ENCODE results near the gene R3HDM2. TPM values are rescaled to one million over a fixed set of nuclear protein-coding genes. Genes with fewer than 3 reads are reported as not detected.
"Not testable (repeated sequence)": the region's sequence is repeated elsewhere in the genome, so short reads cannot be mapped to it uniquely, and the experiment has no call there.

The R3HDM2 gene
- total RNA-seq, 2 donors from 2014 or later, result 101 to 115 TPM

GRCh38 chr12:57418255-57418654 lies 12.6 kb downstream of the R3HDM2 start:
- no peaks in the 10 kb centered on the region for H3K9me3 ChIP-seq (ENCODE audit: control insufficient read depth, low read length, poor library complexity, severe bottlenecking)
- H3K27me3 Mint-ChIP-seq, result no peaks in the 10 kb centered on the region
- H3K4me3 Mint-ChIP-seq, result no peak overlapping the region
- H3K36me3 Mint-ChIP-seq (ENCODE audit: low read depth), result peaks cover 14% of the 10 kb centered on the region
- DNase-seq (no peak), ATAC-seq (no peak)
- peak overlapping the region; percentile 83 for H3K27ac Mint-ChIP-seq
- H3K4me1 Mint-ChIP-seq, result peaks cover 43% of the 10 kb centered on the region

GRCh38 chr12:57416039-57416996 lies 14.5 kb downstream of the R3HDM2 start:
- no peak overlapping the region for H3K4me3 Mint-ChIP-seq
- H3K27me3 Mint-ChIP-seq, result no peaks in the 10 kb centered on the region
- H3K4me1 Mint-ChIP-seq, result peaks cover 47% of the 10 kb centered on the region
- ATAC-seq, result no peak
- no peaks in the 10 kb centered on the region for H3K9me3 ChIP-seq (ENCODE audit: control insufficient read depth, low read length, poor library complexity, severe bottlenecking)
- H3K27ac Mint-ChIP-seq, result no peak overlapping the region
- no peak for DNase-seq
- H3K36me3 Mint-ChIP-seq (ENCODE audit: low read depth), result peaks cover 14% of the 10 kb centered on the region

- peaks cover 8% of the 10 kb centered on the region for H3K36me3 Mint-ChIP-seq (ENCODE audit: low read depth)
- no peaks in the 10 kb centered on the region for H3K27me3 Mint-ChIP-seq
- no peak overlapping the region for H3K4me3 Mint-ChIP-seq
- DNase-seq (no peak), ATAC-seq (no peak)
- H3K27ac Mint-ChIP-seq, result no peak overlapping the region
- peaks cover 41% of the 10 kb centered on the region for H3K4me1 Mint-ChIP-seq
- H3K9me3 ChIP-seq (ENCODE audit: control insufficient read depth, low read length, poor library complexity, severe bottlenecking), result no peaks in the 10 kb centered on the region
These were observed 15.8 kb downstream of the R3HDM2 start for GRCh38 chr12:57415088-57415487.

- DNase-seq; H3K4me3 Mint-ChIP-seq; H3K9me3 ChIP-seq (ENCODE audit: control insufficient read depth, low read length, poor library complexity, severe bottlenecking); H3K27ac Mint-ChIP-seq; H3K27me3 Mint-ChIP-seq; H3K36me3 Mint-ChIP-seq (ENCODE audit: low read depth); ATAC-seq: not testable (repeated sequence)
- H3K4me1 Mint-ChIP-seq, result peaks cover 35% of the 10 kb centered on the region
These were observed 16.7 kb downstream of the R3HDM2 start for GRCh38 chr12:57414160-57414559.

GRCh38 chr12:57410534-57410933 lies 20.3 kb downstream of the R3HDM2 start:
- peaks cover 22% of the 10 kb centered on the region for H3K4me1 Mint-ChIP-seq
- H3K36me3 Mint-ChIP-seq (ENCODE audit: low read depth), result no peaks in the 10 kb centered on the region
- H3K27me3 Mint-ChIP-seq, result no peaks in the 10 kb centered on the region
- H3K27ac Mint-ChIP-seq, result no peak overlapping the region
- no peak for DNase-seq
- no peaks in the 10 kb centered on the region for H3K9me3 ChIP-seq (ENCODE audit: control insufficient read depth, low read length, poor library complexity, severe bottlenecking)
- no peak overlapping the region for H3K4me3 Mint-ChIP-seq
- ATAC-seq, result no peak

- no peak for ATAC-seq
- Mint-ChIP-seq H3K4me1 (peaks cover 6% of the 10 kb centered on the region), H3K36me3 (ENCODE audit: low read depth) (no peaks in the 10 kb centered on the region), H3K27ac (peak overlapping the region; percentile 74), H3K27me3 (no peaks in the 10 kb centered on the region), H3K4me3 (no peak overlapping the region)
- H3K9me3 ChIP-seq (ENCODE audit: control insufficient read depth, low read length, poor library complexity, severe bottlenecking), result no peaks in the 10 kb centered on the region
- no peak for DNase-seq
These were observed 25.7 kb downstream of the R3HDM2 start for GRCh38 chr12:57404966-57405640.

- not testable (repeated sequence) for H3K9me3 ChIP-seq (ENCODE audit: control insufficient read depth, low read length, poor library complexity, severe bottlenecking); H3K27ac Mint-ChIP-seq; DNase-seq; ATAC-seq; H3K4me3 Mint-ChIP-seq; H3K27me3 Mint-ChIP-seq; H3K4me1 Mint-ChIP-seq; H3K36me3 Mint-ChIP-seq (ENCODE audit: low read depth)
These were observed 28.7 kb downstream of the R3HDM2 start for GRCh38 chr12:57402156-57402555.

- no peak for ATAC-seq
- H3K4me3 Mint-ChIP-seq, result no peak overlapping the region
- no peaks in the 10 kb centered on the region for H3K9me3 ChIP-seq (ENCODE audit: control insufficient read depth, low read length, poor library complexity, severe bottlenecking)
- H3K27ac Mint-ChIP-seq, result peak overlapping the region; percentile 59
- H3K36me3 Mint-ChIP-seq (ENCODE audit: low read depth), result no peaks in the 10 kb centered on the region
- H3K4me1 Mint-ChIP-seq, result peaks cover 5% of the 10 kb centered on the region
- no peaks in the 10 kb centered on the region for H3K27me3 Mint-ChIP-seq
- no peak for DNase-seq
These were observed 29.7 kb downstream of the R3HDM2 start for GRCh38 chr12:57401165-57401564.

GRCh38 chr12:57399718-57400463 lies 31.0 kb downstream of the R3HDM2 start:
- peak overlapping the region; percentile 27 for H3K27ac Mint-ChIP-seq
- DNase-seq; H3K36me3 Mint-ChIP-seq (ENCODE audit: low read depth); H3K9me3 ChIP-seq (ENCODE audit: control insufficient read depth, low read length, poor library complexity, severe bottlenecking); ATAC-seq; H3K4me3 Mint-ChIP-seq; H3K27me3 Mint-ChIP-seq; H3K4me1 Mint-ChIP-seq: not testable (repeated sequence)

- DNase-seq (no peak), ATAC-seq (no peak)
- Mint-ChIP-seq H3K4me1 (peaks cover 5% of the 10 kb centered on the region), H3K36me3 (ENCODE audit: low read depth) (peaks cover 4% of the 10 kb centered on the region), H3K27ac (no peak overlapping the region), H3K4me3 (no peak overlapping the region), H3K27me3 (no peaks in the 10 kb centered on the region)
- H3K9me3 ChIP-seq (ENCODE audit: control insufficient read depth, low read length, poor library complexity, severe bottlenecking), result no peaks in the 10 kb centered on the region
These were observed 33.4 kb downstream of the R3HDM2 start for GRCh38 chr12:57397441-57397840.

GRCh38 chr12:57395121-57395520 lies 35.7 kb downstream of the R3HDM2 start:
- Mint-ChIP-seq H3K27ac (no peak overlapping the region), H3K27me3 (no peaks in the 10 kb centered on the region), H3K4me1 (peaks cover 5% of the 10 kb centered on the region), H3K36me3 (ENCODE audit: low read depth) (peaks cover 4% of the 10 kb centered on the region), H3K4me3 (no peak overlapping the region)
- H3K9me3 ChIP-seq (ENCODE audit: control insufficient read depth, low read length, poor library complexity, severe bottlenecking), result no peaks in the 10 kb centered on the region
- no peak for ATAC-seq
- DNase-seq, result no peak

GRCh38 chr12:57390174-57390573 lies 40.7 kb downstream of the R3HDM2 start:
- Mint-ChIP-seq H3K36me3 (ENCODE audit: low read depth) (peaks cover 7% of the 10 kb centered on the region), H3K27me3 (no peaks in the 10 kb centered on the region), H3K4me1 (peaks cover 2% of the 10 kb centered on the region), H3K4me3 (no peak overlapping the region), H3K27ac (no peak overlapping the region)
- H3K9me3 ChIP-seq (ENCODE audit: control insufficient read depth, low read length, poor library complexity, severe bottlenecking), result no peaks in the 10 kb centered on the region
- ATAC-seq (no peak), DNase-seq (no peak)

GRCh38 chr12:57389033-57389432 lies 41.8 kb downstream of the R3HDM2 start:
- Mint-ChIP-seq H3K36me3 (ENCODE audit: low read depth) (peaks cover 7% of the 10 kb centered on the region), H3K27ac (peak overlapping the region; percentile 69), H3K27me3 (no peaks in the 10 kb centered on the region), H3K4me1 (peaks cover 2% of the 10 kb centered on the region), H3K4me3 (no peak overlapping the region)
- no peak for DNase-seq
- H3K9me3 ChIP-seq (ENCODE audit: control insufficient read depth, low read length, poor library complexity, severe bottlenecking), result no peaks in the 10 kb centered on the region
- no peak for ATAC-seq

All from T-helper 17 cell (primary cell).